BLaER1 (cell line): ENCODE measurements around the gene C19orf67.

Source experiments
- H3K27ac ChIP-seq: shearing (Covaris generic); formaldehyde crosslinking; 2 replicates; pipeline ENCODE4 v1.8.1; 2022
- H3K27me3 ChIP-seq: shearing (Covaris generic); formaldehyde crosslinking; 2 replicates; pipeline ENCODE4 v1.8.1; 2022
- H3K36me3 ChIP-seq: shearing (Covaris generic); formaldehyde crosslinking; 2 replicates; pipeline ENCODE4 v1.8.1; 2022
- H3K4me1 ChIP-seq: shearing (Covaris generic); formaldehyde crosslinking; 2 replicates; pipeline ENCODE4 v1.8.1; 2022
- H3K4me2 ChIP-seq: shearing (Covaris generic); formaldehyde crosslinking; 2 replicates; pipeline ENCODE4 v1.8.1; 2022
- H3K4me3 ChIP-seq: shearing (Covaris generic); formaldehyde crosslinking; 2 replicates; pipeline ENCODE4 v1.8.1; 2022
- H3K9ac ChIP-seq: shearing (Covaris generic); formaldehyde crosslinking; 2 replicates; pipeline ENCODE4 v1.8.1; 2022
- H3K9me3 ChIP-seq: shearing (Covaris generic); formaldehyde crosslinking; 2 replicates; pipeline ENCODE4 v1.8.1; 2022
- H4K20me1 ChIP-seq: shearing (Covaris generic); formaldehyde crosslinking; 2 replicates; pipeline ENCODE4 v1.8.1; 2022
- Cebpa-rat ChIP-seq: shearing (Covaris generic); IDR thresholded peaks from 2 replicates; pipeline ENCODE4 v1.8.1; 2022

Gene C19orf67

DNA sequence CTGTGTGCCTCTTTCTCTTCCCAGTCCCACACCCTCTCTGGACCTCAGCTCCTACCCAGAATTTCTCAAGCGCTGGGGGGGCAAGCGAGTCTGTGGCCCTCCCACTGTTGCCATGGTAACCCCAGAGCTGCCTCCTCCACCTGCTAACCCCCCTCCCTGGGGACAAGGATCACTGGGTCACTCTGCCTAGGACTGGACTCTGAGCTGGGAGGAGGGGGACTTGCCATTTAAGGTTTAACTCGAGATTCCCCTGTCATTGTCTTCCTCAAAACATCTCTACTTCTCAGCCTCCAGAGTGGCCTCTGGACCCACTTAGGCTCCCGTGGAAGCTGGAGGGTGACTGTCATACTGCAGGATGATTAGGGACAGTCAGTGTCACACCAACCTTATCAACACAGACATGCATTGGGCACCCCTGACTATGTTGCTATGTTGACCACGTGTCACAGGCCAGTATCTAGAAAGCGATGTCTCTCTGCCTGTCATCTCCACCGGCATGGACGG, 25.9 kb downstream of the C19orf67 start:
- Histone ChIP-seq H3K27me3 (peaks cover 40% of the 10 kb centered on the region), H3K4me2 (peak overlapping the region; percentile 13; the same call in 1 of the 2 replicates), H3K9me3 (no peaks in the 10 kb centered on the region), H3K36me3 (no peaks in the 10 kb centered on the region), H4K20me1 (no peaks in the 10 kb centered on the region), H3K9ac (no peak overlapping the region), H3K4me3 (no peak overlapping the region), H3K4me1 (peaks cover 18% of the 10 kb centered on the region), H3K27ac (no peak overlapping the region)
- TF ChIP-seq Cebpa-rat, result no peak

DNA sequence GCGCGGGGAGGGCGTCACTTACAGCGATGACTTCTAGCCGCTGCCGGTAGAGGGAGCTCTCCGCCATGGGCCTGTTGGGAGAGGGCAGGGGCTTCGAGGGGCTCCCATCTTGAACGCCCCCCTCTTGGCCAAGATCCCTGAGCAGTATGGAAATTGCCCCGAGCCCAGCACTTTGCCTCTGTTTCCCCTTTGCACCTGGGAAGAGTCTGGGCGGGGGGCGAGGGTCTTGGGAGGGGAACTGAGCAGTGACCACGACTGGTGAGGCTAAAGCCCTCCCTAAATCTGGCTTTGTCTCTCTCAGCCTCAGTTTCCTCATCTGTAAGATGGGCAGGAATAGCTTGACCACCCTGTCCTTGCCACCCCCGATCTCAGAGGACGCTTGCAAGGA, 26.5 kb downstream of the C19orf67 start:
- Histone ChIP-seq H3K4me1 (peaks cover 18% of the 10 kb centered on the region), H3K4me3 (no peak overlapping the region), H3K9me3 (no peaks in the 10 kb centered on the region), H3K4me2 (no peak overlapping the region), H4K20me1 (no peaks in the 10 kb centered on the region), H3K9ac (no peak overlapping the region), H3K36me3 (no peaks in the 10 kb centered on the region), H3K27ac (no peak overlapping the region), H3K27me3 (peaks cover 43% of the 10 kb centered on the region)
- TF ChIP-seq Cebpa-rat, result no peak

DNA sequence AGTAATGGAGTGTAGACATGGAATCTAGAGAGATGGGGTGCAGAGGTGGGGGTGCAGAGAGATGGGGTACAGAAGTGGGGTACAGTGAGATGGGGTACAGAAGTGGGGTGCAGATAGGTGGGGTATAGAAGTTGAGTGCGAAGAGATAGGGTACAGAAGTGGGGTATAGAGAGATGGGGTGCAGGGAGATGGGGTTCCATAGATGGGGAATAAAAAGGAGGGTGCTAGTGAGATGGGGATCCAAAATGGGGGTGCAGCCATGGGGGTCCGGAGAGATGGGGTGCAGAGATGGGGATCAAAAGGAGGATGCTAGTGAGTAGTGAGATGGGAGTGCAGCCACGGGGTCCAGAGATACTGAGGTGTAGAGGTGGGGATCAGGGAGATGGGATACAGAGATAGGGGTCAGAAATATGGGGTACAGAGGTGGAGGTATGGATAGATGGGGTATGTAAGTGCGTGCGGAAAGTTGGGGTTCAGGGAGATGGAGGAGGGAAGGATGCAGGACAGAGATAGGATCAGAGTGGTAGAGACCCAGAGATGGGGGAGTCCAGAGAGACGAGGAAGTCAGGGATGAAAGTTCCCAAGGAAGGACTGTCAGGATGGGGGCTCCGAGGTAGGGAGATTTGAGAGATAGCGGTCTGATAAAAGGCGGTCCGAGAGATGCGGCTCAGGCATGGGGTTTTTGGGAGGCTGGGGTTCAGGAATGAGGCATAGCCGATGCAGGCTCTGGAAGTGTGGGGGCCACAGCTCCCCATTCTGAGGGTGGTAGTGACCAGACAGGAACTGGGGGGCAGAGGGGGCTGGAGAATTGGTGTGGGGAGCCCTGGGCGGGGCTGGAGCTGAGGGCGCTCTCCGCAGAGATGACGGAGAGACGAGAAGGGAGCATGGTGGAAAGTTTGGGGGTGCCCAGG, 27.1 kb downstream of the C19orf67 start:
- H3K27me3 ChIP-seq, result peaks cover 43% of the 10 kb centered on the region
- H3K27ac ChIP-seq, result no peak overlapping the region
- no peaks in the 10 kb centered on the region for H3K9me3 ChIP-seq
- H3K4me1 ChIP-seq, result peaks cover 18% of the 10 kb centered on the region
- H3K4me2 ChIP-seq, result peak overlapping the region; percentile 66
- H4K20me1 ChIP-seq, result no peaks in the 10 kb centered on the region
- H3K4me3 ChIP-seq, result peak overlapping the region; percentile 36; the same call in 1 of the 2 replicates
- no peaks in the 10 kb centered on the region for H3K36me3 ChIP-seq
- no peak for TF ChIP-seq Cebpa-rat
- no peak overlapping the region for H3K9ac ChIP-seq

DNA sequence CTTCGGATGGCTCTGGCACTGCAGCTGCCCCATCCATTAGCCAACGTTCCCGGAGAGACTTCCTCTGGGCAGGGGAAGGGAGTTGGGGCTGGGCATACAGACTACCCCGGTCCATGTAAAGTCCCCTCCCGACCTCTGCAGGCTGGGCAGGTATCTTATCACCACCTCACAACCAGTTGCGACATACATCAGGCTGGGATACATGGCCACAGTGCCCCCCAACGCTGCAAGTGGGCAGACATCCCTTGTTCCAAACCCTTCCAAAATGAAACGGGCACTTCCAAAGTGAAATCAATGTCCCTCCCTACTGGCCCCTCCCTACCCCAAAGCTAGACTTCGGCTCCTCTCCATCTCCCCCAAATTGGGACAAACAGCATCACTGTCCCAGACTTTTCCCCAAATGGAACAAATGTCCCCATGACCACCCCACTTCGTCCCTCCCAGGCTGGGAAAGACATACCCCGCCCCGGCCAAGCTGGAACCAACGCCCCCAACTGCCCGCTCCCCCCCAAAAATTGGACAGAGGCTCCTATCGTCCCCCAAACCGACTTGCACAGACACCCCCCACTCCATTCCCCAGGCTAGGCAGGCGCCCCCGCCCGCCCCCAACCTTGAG, 28.7 kb downstream of the C19orf67 start:
- Histone ChIP-seq H3K36me3 (peaks cover 4% of the 10 kb centered on the region; the same call in 1 of the 2 replicates), H3K4me1 (peaks cover 18% of the 10 kb centered on the region), H3K27ac (no peak overlapping the region), H4K20me1 (no peaks in the 10 kb centered on the region), H3K9me3 (no peaks in the 10 kb centered on the region), H3K4me3 (no peak overlapping the region), H3K4me2 (peak overlapping the region; percentile 39), H3K27me3 (peaks cover 43% of the 10 kb centered on the region), H3K9ac (no peak overlapping the region)
- TF ChIP-seq Cebpa-rat, result peak; percentile 45; the same call in 1 of the 2 replicates

DNA sequence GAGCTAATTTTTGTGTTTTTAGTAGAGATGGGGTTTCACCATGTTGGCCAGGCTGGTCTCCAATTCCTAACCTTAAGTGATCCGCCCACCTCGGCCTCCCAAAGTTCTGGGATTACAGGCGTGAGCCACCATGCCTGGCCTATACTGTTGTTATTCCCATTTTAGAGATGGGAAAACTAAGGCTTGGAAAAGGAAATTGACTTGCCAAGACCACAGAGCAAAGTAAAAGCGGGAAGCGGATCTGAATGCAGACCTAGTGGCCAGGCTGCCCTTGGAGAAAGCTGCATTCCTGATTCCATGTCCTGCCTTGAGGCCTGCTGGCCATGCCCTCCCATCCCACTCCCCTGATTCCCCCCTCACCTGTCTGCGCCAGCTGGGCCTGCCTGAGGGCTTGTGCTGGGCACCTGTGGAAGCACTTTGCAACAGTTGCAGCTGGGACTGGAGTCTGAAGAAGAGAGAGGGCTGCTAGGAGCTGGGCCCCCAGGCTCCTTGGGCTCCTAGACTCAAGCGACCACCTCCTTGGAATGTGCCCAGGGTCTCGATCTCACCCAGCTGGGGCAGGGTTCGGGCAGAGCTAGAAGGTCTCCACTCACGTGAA, 29.4 kb downstream of the C19orf67 start:
- H3K4me2 ChIP-seq, result no peak overlapping the region
- no peaks in the 10 kb centered on the region for H3K9me3 ChIP-seq
- H3K9ac ChIP-seq, result no peak overlapping the region
- H3K27me3 ChIP-seq, result peaks cover 43% of the 10 kb centered on the region
- no peak overlapping the region for H3K4me3 ChIP-seq
- no peaks in the 10 kb centered on the region for H4K20me1 ChIP-seq
- TF ChIP-seq Cebpa-rat, result no peak
- H3K27ac ChIP-seq, result no peak overlapping the region
- H3K4me1 ChIP-seq, result peaks cover 18% of the 10 kb centered on the region
- H3K36me3 ChIP-seq, result peaks cover 8% of the 10 kb centered on the region; the same call in 1 of the 2 replicates

DNA sequence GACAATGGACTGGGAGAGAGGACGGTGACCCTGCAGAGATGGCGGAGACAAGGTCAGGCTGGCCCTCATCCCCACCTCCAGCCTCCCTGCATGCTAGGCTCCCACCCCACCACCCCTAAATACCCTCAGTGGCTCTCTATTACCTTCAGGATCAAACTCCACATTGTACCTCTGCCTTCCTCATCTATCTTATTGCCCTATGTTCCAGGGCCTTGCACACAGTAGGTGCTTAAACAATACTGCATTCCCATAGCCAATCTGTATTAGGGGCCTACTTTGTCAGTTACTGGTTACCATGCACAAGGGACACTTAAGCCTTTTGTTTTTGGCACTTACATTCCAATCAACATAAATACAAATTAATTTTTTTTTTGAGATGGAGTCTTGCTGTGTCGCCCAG, 30.2 kb downstream of the C19orf67 start:
- H3K4me3 ChIP-seq, result no peak overlapping the region
- H3K9ac ChIP-seq, result no peak overlapping the region
- no peak overlapping the region for H3K4me2 ChIP-seq
- H3K4me1 ChIP-seq, result peaks cover 18% of the 10 kb centered on the region
- peaks cover 16% of the 10 kb centered on the region; the same call in 1 of the 2 replicates for H3K36me3 ChIP-seq
- H3K27ac ChIP-seq, result no peak overlapping the region
- no peaks in the 10 kb centered on the region for H3K9me3 ChIP-seq
- H4K20me1 ChIP-seq, result no peaks in the 10 kb centered on the region
- H3K27me3 ChIP-seq, result peaks cover 43% of the 10 kb centered on the region
- no peak for TF ChIP-seq Cebpa-rat

DNA sequence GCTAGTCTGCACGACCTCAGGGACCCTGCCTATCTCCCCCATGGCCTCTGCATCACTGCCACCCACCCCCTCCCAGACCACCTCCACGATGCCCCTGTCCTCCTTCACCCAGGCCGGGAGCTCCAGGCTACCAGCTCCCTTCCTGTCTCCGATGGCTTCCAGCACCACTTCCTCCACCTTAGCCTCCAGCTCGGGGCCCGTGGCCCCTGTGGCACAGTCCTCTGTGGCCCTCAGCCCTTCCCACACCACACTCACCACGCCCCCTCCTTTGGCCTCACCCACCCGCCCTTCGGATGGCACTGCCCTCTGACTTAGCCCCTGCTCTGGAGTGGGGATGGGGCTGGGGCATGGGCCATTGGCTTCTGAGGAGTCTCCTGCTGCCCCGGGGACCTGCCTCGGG, 30.9 kb downstream of the C19orf67 start:
- Histone ChIP-seq H3K4me2 (no peak overlapping the region), H3K4me3 (no peak overlapping the region), H3K4me1 (peaks cover 11% of the 10 kb centered on the region), H3K9me3 (no peaks in the 10 kb centered on the region), H3K27me3 (peaks cover 43% of the 10 kb centered on the region), H4K20me1 (no peaks in the 10 kb centered on the region), H3K36me3 (peaks cover 20% of the 10 kb centered on the region; the same call in 1 of the 2 replicates), H3K27ac (no peak overlapping the region), H3K9ac (no peak overlapping the region)
- no peak for TF ChIP-seq Cebpa-rat

DNA sequence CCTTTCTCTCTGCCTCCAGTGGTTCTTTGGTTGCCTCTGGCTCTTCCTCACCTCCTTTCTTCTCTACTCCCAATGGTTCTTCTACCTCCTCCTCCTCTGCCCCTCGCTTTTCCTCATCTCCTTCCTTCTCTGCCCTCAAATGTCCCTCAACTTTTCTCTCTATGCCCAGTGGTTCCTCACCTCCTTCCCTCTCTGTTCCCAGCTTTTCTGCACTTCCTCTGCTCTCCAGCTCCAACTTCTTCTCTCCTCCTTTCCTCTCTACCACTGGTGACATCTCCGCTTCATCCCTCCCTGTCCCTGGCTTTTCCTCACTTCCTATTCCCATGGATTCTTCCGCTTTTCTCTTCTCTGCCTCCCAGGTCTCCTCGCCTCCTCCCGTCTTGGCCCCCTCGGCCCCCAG, 31.5 kb downstream of the C19orf67 start:
- H3K36me3 ChIP-seq, result peaks cover 20% of the 10 kb centered on the region; the same call in 1 of the 2 replicates
- no peak overlapping the region for H3K27ac ChIP-seq
- no peaks in the 10 kb centered on the region for H3K9me3 ChIP-seq
- H4K20me1 ChIP-seq, result no peaks in the 10 kb centered on the region
- H3K4me1 ChIP-seq, result peaks cover 7% of the 10 kb centered on the region
- H3K9ac ChIP-seq, result no peak overlapping the region
- peaks cover 41% of the 10 kb centered on the region for H3K27me3 ChIP-seq
- TF ChIP-seq Cebpa-rat, result no peak
- H3K4me2 ChIP-seq, result no peak overlapping the region
- H3K4me3 ChIP-seq, result no peak overlapping the region

DNA sequence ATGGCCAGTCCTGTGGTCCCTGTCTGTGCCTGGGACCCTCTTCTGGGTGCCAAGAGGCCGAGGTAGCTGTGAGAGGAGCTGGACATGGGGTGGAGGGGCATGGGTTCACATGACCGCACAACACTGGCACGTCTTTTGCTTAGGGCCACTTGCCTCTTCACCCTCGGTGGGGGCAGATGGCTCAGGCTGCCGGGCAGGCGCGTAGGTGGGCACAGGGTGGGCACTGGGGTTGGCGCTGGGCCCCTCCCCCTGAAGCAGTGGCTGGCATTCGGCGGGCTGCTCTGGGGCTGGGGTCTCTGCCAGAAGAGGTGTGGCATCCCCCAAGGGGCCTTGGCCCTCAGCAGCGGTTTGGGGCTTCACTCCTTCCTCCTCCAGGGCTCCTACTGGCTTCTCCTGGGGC, 32.1 kb downstream of the C19orf67 start:
- Histone ChIP-seq H3K27ac (no peak overlapping the region), H3K4me3 (no peak overlapping the region), H3K27me3 (peaks cover 35% of the 10 kb centered on the region), H3K9ac (no peak overlapping the region), H3K36me3 (peaks cover 26% of the 10 kb centered on the region), H3K9me3 (peaks cover 1% of the 10 kb centered on the region), H3K4me1 (peaks cover 7% of the 10 kb centered on the region), H3K4me2 (no peak overlapping the region), H4K20me1 (no peaks in the 10 kb centered on the region)
- TF ChIP-seq Cebpa-rat, result no peak
